Fibroblast of lung (primary cell): ENCODE measurements around the gene THSD7B.

Source experiments
- CTCF ChIP-seq, 2 donors: IDR thresholded peaks in 1 of 2; conservative IDR thresholded peaks in 1 of 2; 1 replicate in 1 of 2; 2 replicates in 1 of 2; pipeline ENCODE4 v1.5.1; 2011 to 2012; ENCODE audit warnings: low read length in 2 of 2, control low read depth in 1 of 2, inconsistent platforms in 1 of 2, low read depth in 1 of 2, mild to moderate bottlenecking in 1 of 2
- EZH2 ChIP-seq: IDR thresholded peaks from 2 replicates; pipeline ENCODE4 v1.5.1; 2012; ENCODE audit warnings: low read length, control low read depth, mild to moderate bottlenecking; ENCODE audit errors: missing control alignments

- no peak for TF ChIP-seq CTCF (conservative IDR thresholded peaks at IDR 0.05 in 1 of 2, IDR thresholded peaks at IDR 0.05 in 1 of 2; ENCODE audit: low read depth in 1 of 2, low read length in 2 of 2)
- no peak for TF ChIP-seq EZH2
These were observed 471.7 kb downstream of the THSD7B start for GRCh38 chr2:137237055-137237454.
